HFFc6 (cell line): ENCODE data around the gene SRPX2. TPM values are rescaled to one million over a fixed set of nuclear protein-coding genes. Genes with fewer than 3 reads are reported as not detected.

Experiments
- DNase-seq: peaks from one replicate; pipeline ENCODE4 v3.0.0-alpha.2; 2018
- H3K27ac Mint-ChIP-seq: 2 replicates; pipeline ENCODE4 v1.8.0; 2020; ENCODE audit warnings: mild to moderate bottlenecking, mixed read lengths
- H3K27me3 Mint-ChIP-seq: 2 replicates; pipeline ENCODE4 v1.8.0; 2021; ENCODE audit warnings: mild to moderate bottlenecking, moderate library complexity, mixed read lengths; ENCODE audit not compliant: insufficient read depth
- H3K36me3 Mint-ChIP-seq: 2 replicates; pipeline ENCODE4 v1.8.0; 2021; ENCODE audit warnings: low read depth, mixed read lengths
- H3K4me1 Mint-ChIP-seq: 2 replicates; pipeline ENCODE4 v1.8.0; 2020; ENCODE audit warnings: low read depth, mixed read lengths
- H3K4me3 Mint-ChIP-seq: 2 replicates; pipeline ENCODE4 v1.8.0; 2020; ENCODE audit warnings: mild to moderate bottlenecking, moderate library complexity, mixed read lengths
- H3K9me3 Mint-ChIP-seq: 2 replicates; pipeline ENCODE4 v1.8.0; 2020; ENCODE audit warnings: mild to moderate bottlenecking, mixed read lengths
- total RNA-seq, 6 experiments: library from RNA; stranded (reverse); fragmentation: NEBNext Ultra II Directional; extraction: Animal tissue kit (Norgen Biotek cat#: 25700); gene quantifications; 2 replicates in 1 of 6; 3 replicates in 5 of 6; pipeline ENCODE4 v1.2.3, GENCODE V29; 2021
- TF ChIP-seq, protein P1 (sequence below): fragments of 200-600 bp; sonication (generic); IDR thresholded peaks from 2 replicates; pipeline ENCODE4 v1.5.0; 2021; ENCODE audit warnings: antibody characterized with exemption, mild to moderate bottlenecking

Gene SRPX2
- total RNA-seq, 6 experiments from 2014 or later = 16.8 to 32.0 (median 23.7) TPM

GRCh38 chrX:100685284-100685996 is 41.4 kb downstream of the SRPX2 start:
- no peaks in the 10 kb centered on the region for H3K36me3 Mint-ChIP-seq
- H3K4me3 Mint-ChIP-seq = peak overlapping the region; percentile 47; the same call in 1 of the 2 replicates
- DNase-seq = peak; percentile 63
- TF ChIP-seq, protein P1, sequence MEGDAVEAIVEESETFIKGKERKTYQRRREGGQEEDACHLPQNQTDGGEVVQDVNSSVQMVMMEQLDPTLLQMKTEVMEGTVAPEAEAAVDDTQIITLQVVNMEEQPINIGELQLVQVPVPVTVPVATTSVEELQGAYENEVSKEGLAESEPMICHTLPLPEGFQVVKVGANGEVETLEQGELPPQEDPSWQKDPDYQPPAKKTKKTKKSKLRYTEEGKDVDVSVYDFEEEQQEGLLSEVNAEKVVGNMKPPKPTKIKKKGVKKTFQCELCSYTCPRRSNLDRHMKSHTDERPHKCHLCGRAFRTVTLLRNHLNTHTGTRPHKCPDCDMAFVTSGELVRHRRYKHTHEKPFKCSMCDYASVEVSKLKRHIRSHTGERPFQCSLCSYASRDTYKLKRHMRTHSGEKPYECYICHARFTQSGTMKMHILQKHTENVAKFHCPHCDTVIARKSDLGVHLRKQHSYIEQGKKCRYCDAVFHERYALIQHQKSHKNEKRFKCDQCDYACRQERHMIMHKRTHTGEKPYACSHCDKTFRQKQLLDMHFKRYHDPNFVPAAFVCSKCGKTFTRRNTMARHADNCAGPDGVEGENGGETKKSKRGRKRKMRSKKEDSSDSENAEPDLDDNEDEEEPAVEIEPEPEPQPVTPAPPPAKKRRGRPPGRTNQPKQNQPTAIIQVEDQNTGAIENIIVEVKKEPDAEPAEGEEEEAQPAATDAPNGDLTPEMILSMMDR = peak; percentile 92
- H3K27me3 Mint-ChIP-seq = no peaks in the 10 kb centered on the region; the same call in 1 of the 2 replicates
- H3K4me1 Mint-ChIP-seq = peaks cover 24% of the 10 kb centered on the region
- no peaks in the 10 kb centered on the region for H3K9me3 Mint-ChIP-seq
- peak overlapping the region; percentile 81 for H3K27ac Mint-ChIP-seq

GRCh38 chrX:100685997-100686305 is 42.0 kb downstream of the SRPX2 start:
- Mint-ChIP-seq H3K9me3 (no peaks in the 10 kb centered on the region), H3K4me3 (no peak overlapping the region), H3K27me3 (no peaks in the 10 kb centered on the region), H3K36me3 (no peaks in the 10 kb centered on the region), H3K4me1 (peaks cover 19% of the 10 kb centered on the region), H3K27ac (no peak overlapping the region)
- TF ChIP-seq, protein P1 = peak; percentile 64
- DNase-seq = no peak

GRCh38 chrX:100687128-100687527 is 43.1 kb downstream of the SRPX2 start:
- no peaks in the 10 kb centered on the region for H3K27me3 Mint-ChIP-seq
- H3K4me1 Mint-ChIP-seq = peaks cover 7% of the 10 kb centered on the region
- no peaks in the 10 kb centered on the region for H3K36me3 Mint-ChIP-seq
- TF ChIP-seq, protein P1 = no peak
- H3K9me3 Mint-ChIP-seq = no peaks in the 10 kb centered on the region
- DNase-seq = no peak
- H3K27ac Mint-ChIP-seq = no peak overlapping the region
- no peak overlapping the region for H3K4me3 Mint-ChIP-seq

- H3K36me3 Mint-ChIP-seq = no peaks in the 10 kb centered on the region
- H3K4me1 Mint-ChIP-seq = peaks cover 7% of the 10 kb centered on the region
- no peaks in the 10 kb centered on the region for H3K9me3 Mint-ChIP-seq
- TF ChIP-seq, protein P1 = no peak
- DNase-seq = no peak
- no peak overlapping the region for H3K27ac Mint-ChIP-seq
- no peaks in the 10 kb centered on the region for H3K27me3 Mint-ChIP-seq
- no peak overlapping the region for H3K4me3 Mint-ChIP-seq
Observed at GRCh38 chrX:100687546-100687945, 43.5 kb downstream of the SRPX2 start.

DNA sequence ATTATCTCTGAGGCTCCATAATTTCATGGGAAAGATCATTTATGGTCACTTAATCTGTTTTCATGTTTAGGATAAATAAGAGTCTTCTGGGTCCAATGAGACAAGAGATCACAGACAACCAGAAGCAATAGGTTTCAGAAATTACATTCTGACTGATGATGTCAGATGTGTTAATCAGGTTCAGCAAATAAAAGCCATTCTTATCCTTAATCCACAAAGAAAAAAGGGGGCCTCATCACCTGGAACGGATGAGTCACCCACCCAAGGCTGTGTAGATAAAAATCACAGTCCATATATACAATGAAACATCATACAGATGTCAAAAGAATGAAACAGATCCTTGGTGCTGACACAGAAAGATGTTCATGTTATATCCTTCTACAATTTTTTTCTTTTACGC is 51.3 kb downstream of the SRPX2 start:
- no peaks in the 10 kb centered on the region for H3K36me3 Mint-ChIP-seq
- TF ChIP-seq, protein P1 = no peak
- no peaks in the 10 kb centered on the region for H3K27me3 Mint-ChIP-seq
- no peak overlapping the region for H3K4me3 Mint-ChIP-seq
- H3K27ac Mint-ChIP-seq = no peak overlapping the region
- H3K9me3 Mint-ChIP-seq = no peaks in the 10 kb centered on the region
- H3K4me1 Mint-ChIP-seq = peaks cover 13% of the 10 kb centered on the region
- DNase-seq = no peak
